DLD1 (cell line): ENCODE measurements around the gene BUD23.
"Not testable (repeated sequence)": the region's sequence is repeated elsewhere in the genome, so short reads cannot be mapped to it uniquely, and the experiment has no call there.

Source experiments
- in situ Hi-C: cut with HindIII; loops from 2 replicates; pipeline ENCODE4 v1.10.0; 2017; ENCODE audit warnings: low sequenced_read_pairs

BUD23 gene

GRCh38 chr7:73700069-73700423, 16.6 kb downstream of the BUD23 start:
- in situ Hi-C loops = no loop called here

- in situ Hi-C loops = no loop called here
Observed at GRCh38 chr7:73700581-73701134, 17.3 kb downstream of the BUD23 start.

GRCh38 chr7:73701357-73701995, 18.1 kb downstream of the BUD23 start:
- in situ Hi-C loops = no loop called here

- in situ Hi-C loops = no loop called here
Observed at GRCh38 chr7:73702226-73702625, 18.8 kb downstream of the BUD23 start.

- in situ Hi-C loops = no loop called here
Observed at GRCh38 chr7:73702665-73703064, 19.3 kb downstream of the BUD23 start.

GRCh38 chr7:73703225-73703624, 19.8 kb downstream of the BUD23 start:
- in situ Hi-C loops = no loop called here

- in situ Hi-C loops = no loop called here
Observed at GRCh38 chr7:73703757-73704639, 20.6 kb downstream of the BUD23 start.

GRCh38 chr7:73704640-73705550, 21.5 kb downstream of the BUD23 start:
- in situ Hi-C loops = no loop called here

- in situ Hi-C loops = no loop called here
Observed at GRCh38 chr7:73705551-73705920, 22.1 kb downstream of the BUD23 start.

GRCh38 chr7:73706126-73707044, 23.0 kb downstream of the BUD23 start:
- in situ Hi-C loops = no loop called here

GRCh38 chr7:73707045-73707631, 23.7 kb downstream of the BUD23 start:
- in situ Hi-C loops = no loop called here

- in situ Hi-C loops = no loop called here
Observed at GRCh38 chr7:73708961-73709549, 25.7 kb downstream of the BUD23 start.

- in situ Hi-C loops = no loop called here
Observed at GRCh38 chr7:73712773-73713172, 29.4 kb downstream of the BUD23 start.

GRCh38 chr7:73713319-73713718, 29.9 kb downstream of the BUD23 start:
- in situ Hi-C loops = not testable (repeated sequence)

- in situ Hi-C loops = no loop called here
Observed at GRCh38 chr7:73715648-73716317, 32.4 kb downstream of the BUD23 start.

GRCh38 chr7:73716318-73716890, 33.0 kb downstream of the BUD23 start:
- in situ Hi-C loops = no loop called here

GRCh38 chr7:73717025-73717807, 33.8 kb downstream of the BUD23 start:
- in situ Hi-C loops = no loop called here

GRCh38 chr7:73717991-73718405, 34.6 kb downstream of the BUD23 start:
- in situ Hi-C loops = no loop called here
